A673 (cell line): ENCODE measurements around the gene IFT52. TPM values are rescaled to one million over a fixed set of nuclear protein-coding genes. Genes with fewer than 3 reads are reported as not detected.
"Not testable (repeated sequence)": the region's sequence is repeated elsewhere in the genome, so short reads cannot be mapped to it uniquely, and the experiment has no call there.

Experiments used
- BruUV-seq: library from RNA; stranded (reverse); fragments of 400-500 nt; replicated peaks from 2 replicates; lab custom pipeline; 2021; lab: Mats Ljungman, UMichigan
- CTCF ChIA-PET: fragments of 300-600 bp; sonication (Branson Sonifier 250); formaldehyde crosslinking; loops from one replicate; lab custom pipeline; 2022; ENCODE audit warnings: antibody characterized with exemption; lab: Charles Lee
- POLR2A ChIA-PET: fragments of 300-600 bp; sonication (Branson Sonifier 250); formaldehyde crosslinking; loops from one replicate; lab custom pipeline; 2022; ENCODE audit warnings: antibody characterized with exemption; ENCODE audit not compliant: low non-redundant PET; lab: Charles Lee
- DNase-seq: peaks from one replicate; pipeline ENCODE4 v3.0.0-alpha.2; 2015; ENCODE audit warnings: low spot score
- H3K27ac ChIP-seq: fragments of 200-600 bp; sonication (generic); 2 replicates; pipeline ENCODE4 v1.5.1; 2016; ENCODE audit warnings: mixed run types, low read depth, mild to moderate bottlenecking, mixed read lengths, antibody characterized with exemption, low read length; ENCODE audit not compliant: poor library complexity, severe bottlenecking
- H3K27me3 ChIP-seq: fragments of 200-600 bp; sonication (generic); replicated peaks from 2 replicates; pipeline ENCODE4 v1.6.1; 2017; ENCODE audit warnings: mixed run types, low read depth, mild to moderate bottlenecking, mixed read lengths, antibody characterized with exemption, low read length; ENCODE audit not compliant: insufficient read depth, poor library complexity
- H3K36me3 ChIP-seq: fragments of 200-600 bp; sonication (generic); 2 replicates; pipeline ENCODE4 v1.6.1; 2016; ENCODE audit warnings: mixed run types, mild to moderate bottlenecking, mixed read lengths, antibody characterized with exemption, low read length; ENCODE audit not compliant: insufficient read depth, poor library complexity, severe bottlenecking
- H3K4me1 ChIP-seq: fragments of 200-600 bp; sonication (generic); 2 replicates; pipeline ENCODE4 v1.6.1; 2017; ENCODE audit warnings: mixed run types, mild to moderate bottlenecking, mixed read lengths, antibody characterized with exemption, low read length; ENCODE audit not compliant: insufficient read depth, poor library complexity, severe bottlenecking
- H3K4me3 ChIP-seq: fragments of 200-600 bp; sonication (generic); 2 replicates; pipeline ENCODE4 v1.5.1; 2016; ENCODE audit warnings: low read depth, mixed run types, mild to moderate bottlenecking, mixed read lengths, low read length; ENCODE audit not compliant: poor library complexity, severe bottlenecking
- H3K9me3 ChIP-seq: fragments of 200-600 bp; sonication (generic); 2 replicates; pipeline ENCODE4 v1.6.1; 2016; ENCODE audit warnings: mixed run types, low read depth, mild to moderate bottlenecking, mixed read lengths, antibody characterized with exemption, low read length; ENCODE audit not compliant: poor library complexity, severe bottlenecking
- EZH2 ChIP-seq: fragments of 200-600 bp; sonication (generic); IDR thresholded peaks from 2 replicates; pipeline ENCODE4 v1.6.1; 2017; ENCODE audit warnings: borderline replicate concordance, low read depth, mild to moderate bottlenecking, mixed read lengths, antibody characterized with exemption, low read length; ENCODE audit not compliant: poor library complexity, severe bottlenecking
- intact Hi-C: fragments of 100-400 bp; cut with micrococcal nuclease; formaldehyde crosslinking; loops from one replicate; pipeline ENCODE4 v1.10.0; 2022; ENCODE audit not compliant: unreplicated experiment
- total RNA-seq: library from RNA; stranded (reverse); gene quantifications from 2 replicates; pipeline ENCODE4 v1.2.3, GENCODE V29; 2021
- TF ChIP-seq, protein P1 (sequence below): fragments of 300-800, 200-600 bp; sonication (generic); conservative IDR thresholded peaks from 2 replicates; pipeline ENCODE4 v1.5.1; 2017; ENCODE audit warnings: low read depth, mild to moderate bottlenecking, antibody characterized with exemption, low read length, moderate library complexity, mixed read lengths

Gene IFT52
- total RNA-seq, 1 experiment from 2014 or later, result 44.3 TPM

DNA sequence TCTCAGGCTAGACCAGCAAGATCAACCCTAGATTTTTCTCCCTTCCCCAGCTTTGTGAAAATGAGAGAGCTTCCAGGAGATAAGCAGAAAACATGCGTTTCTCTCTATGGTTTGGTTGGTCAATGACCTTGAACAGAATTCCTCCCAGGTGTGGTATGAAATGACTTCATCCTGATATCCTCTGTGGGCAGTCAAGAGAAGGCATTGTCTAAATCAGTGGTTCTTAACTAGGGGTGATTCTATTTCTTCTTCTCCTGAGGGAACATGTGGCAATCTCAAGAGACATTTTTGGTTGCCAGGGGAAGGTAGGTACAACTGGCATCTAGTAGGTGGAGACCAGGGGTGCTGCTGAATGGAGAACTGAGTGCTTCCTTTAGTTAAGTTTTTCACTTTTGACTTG lies 12.4 kb downstream of the IFT52 start:
- peaks cover 24% of the 10 kb centered on the region for H3K36me3 ChIP-seq
- no TSS peak for BruUV-seq
- CTCF ChIA-PET, result no interaction called here

DNA sequence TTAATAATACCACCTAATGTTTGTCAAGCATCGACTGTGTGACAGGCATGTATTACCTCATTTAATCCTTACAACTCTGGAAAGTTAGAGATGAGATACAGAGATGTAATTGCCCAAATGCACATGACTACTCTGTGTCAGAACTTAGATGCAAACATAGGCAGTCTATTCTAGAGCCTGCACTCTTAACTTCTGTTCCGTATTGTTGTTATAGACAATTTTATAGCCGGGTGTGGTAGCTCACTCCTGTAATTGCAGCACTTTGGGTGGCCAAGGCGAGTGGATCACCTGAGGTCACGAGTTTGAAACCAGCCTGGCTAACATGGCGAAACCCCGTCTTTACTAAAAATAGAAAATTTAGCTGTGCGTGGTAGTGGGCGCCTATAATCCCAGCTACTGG lies 15.0 kb downstream of the IFT52 start:
- no TSS peak for BruUV-seq
- Histone ChIP-seq H3K4me3 (no peak overlapping the region), H3K9me3 (no peaks in the 10 kb centered on the region), H3K36me3 (peaks cover 23% of the 10 kb centered on the region), H3K4me1 (no peaks in the 10 kb centered on the region), H3K27me3 (no peaks in the 10 kb centered on the region), H3K27ac (no peak overlapping the region)
- intact Hi-C loops, result no loop called here
- ChIA-PET POLR2A (no interaction called here), CTCF (no interaction called here)
- no peak for TF ChIP-seq EZH2
- TF ChIP-seq, protein P1, sequence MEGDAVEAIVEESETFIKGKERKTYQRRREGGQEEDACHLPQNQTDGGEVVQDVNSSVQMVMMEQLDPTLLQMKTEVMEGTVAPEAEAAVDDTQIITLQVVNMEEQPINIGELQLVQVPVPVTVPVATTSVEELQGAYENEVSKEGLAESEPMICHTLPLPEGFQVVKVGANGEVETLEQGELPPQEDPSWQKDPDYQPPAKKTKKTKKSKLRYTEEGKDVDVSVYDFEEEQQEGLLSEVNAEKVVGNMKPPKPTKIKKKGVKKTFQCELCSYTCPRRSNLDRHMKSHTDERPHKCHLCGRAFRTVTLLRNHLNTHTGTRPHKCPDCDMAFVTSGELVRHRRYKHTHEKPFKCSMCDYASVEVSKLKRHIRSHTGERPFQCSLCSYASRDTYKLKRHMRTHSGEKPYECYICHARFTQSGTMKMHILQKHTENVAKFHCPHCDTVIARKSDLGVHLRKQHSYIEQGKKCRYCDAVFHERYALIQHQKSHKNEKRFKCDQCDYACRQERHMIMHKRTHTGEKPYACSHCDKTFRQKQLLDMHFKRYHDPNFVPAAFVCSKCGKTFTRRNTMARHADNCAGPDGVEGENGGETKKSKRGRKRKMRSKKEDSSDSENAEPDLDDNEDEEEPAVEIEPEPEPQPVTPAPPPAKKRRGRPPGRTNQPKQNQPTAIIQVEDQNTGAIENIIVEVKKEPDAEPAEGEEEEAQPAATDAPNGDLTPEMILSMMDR, result no peak
- no peak for DNase-seq

More for the DNA sequence above, 12.4 kb downstream of the IFT52 start:
- POLR2A ChIA-PET, result no interaction called here
- no peak overlapping the region for H3K27ac ChIP-seq
- TF ChIP-seq EZH2, result no peak
- TF ChIP-seq, protein P1, result no peak
- no peaks in the 10 kb centered on the region for H3K9me3 ChIP-seq
- intact Hi-C loops, result no loop called here
- no peaks in the 10 kb centered on the region for H3K27me3 ChIP-seq
- H3K4me3 ChIP-seq, result no peak overlapping the region
- H3K4me1 ChIP-seq, result no peaks in the 10 kb centered on the region
- DNase-seq, result no peak

DNA sequence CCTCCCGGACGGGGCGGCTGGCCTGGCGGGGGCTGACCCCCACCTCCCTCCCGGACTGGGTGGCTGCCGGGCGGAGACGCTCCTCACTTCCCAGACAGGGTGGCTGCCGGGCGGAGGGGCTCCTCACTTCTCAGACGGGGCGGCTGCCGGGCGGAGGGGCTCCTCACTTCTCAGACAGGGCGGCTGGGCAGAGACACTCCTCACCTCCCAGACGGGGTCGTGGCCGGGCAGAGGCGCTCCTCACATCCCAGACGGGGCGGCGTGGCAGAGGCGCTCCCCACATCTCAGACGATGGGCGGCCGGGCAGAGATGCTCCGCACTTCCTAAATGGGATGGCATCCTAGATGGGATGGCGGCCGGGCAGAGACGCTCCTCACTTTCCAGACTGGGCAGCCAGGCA lies 16.5 kb downstream of the IFT52 start:
- H3K4me3 ChIP-seq, DNase-seq, CTCF ChIA-PET, POLR2A ChIA-PET, H3K27me3 ChIP-seq, H3K27ac ChIP-seq, H3K4me1 ChIP-seq, BruUV-seq, H3K9me3 ChIP-seq, intact Hi-C loops: not testable (repeated sequence)
- peaks cover 23% of the 10 kb centered on the region for H3K36me3 ChIP-seq

DNA sequence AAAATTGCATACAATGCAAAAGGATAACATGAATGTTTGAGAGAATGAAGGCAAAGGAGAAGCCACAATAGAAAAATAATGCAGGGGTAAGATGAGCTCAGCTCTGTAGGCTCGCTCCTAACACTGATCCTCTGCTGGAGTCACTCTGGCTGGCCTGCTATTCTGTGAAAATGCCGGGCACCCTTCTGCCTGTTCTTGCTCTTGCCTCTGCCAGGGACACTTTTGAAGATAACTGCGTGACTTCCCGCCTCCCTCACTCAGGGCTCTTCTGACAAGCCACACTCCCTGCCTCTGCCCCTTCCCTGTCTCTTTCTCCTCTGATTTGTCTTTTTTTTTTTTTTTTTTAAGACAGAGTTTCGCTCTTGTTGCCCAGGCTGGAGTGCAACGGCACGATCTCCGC lies 40.9 kb downstream of the IFT52 start:
- CTCF ChIA-PET, result no interaction called here
- H3K27me3 ChIP-seq, result no peaks in the 10 kb centered on the region
- BruUV-seq, result no TSS peak

More for the DNA sequence above, 40.9 kb downstream of the IFT52 start:
- no peak for TF ChIP-seq EZH2
- TF ChIP-seq, protein P1, result no peak
- intact Hi-C loops, result no loop called here
- Histone ChIP-seq H3K4me1 (no peaks in the 10 kb centered on the region), H3K9me3 (no peaks in the 10 kb centered on the region), H3K36me3 (peaks cover 4% of the 10 kb centered on the region), H3K4me3 (no peak overlapping the region), H3K27ac (no peak overlapping the region)
- POLR2A ChIA-PET, result no interaction called here
- DNase-seq, result no peak
